K562 (cell line): Measurements from ENCODE around the gene CPPED1.

Source experiments
- CTCF ChIP-seq, 3 experiments: IDR thresholded peaks in 2 of 3; conservative IDR thresholded peaks in 1 of 3; 2 replicates each; pipeline ENCODE4 v1.5.1; 2011 to 2012; ENCODE audit warnings: low read length in 3 of 3, mild to moderate bottlenecking in 3 of 3, control low read depth in 2 of 3, improper control_type of control experiment in 1 of 3, inconsistent platforms in 1 of 3, low read depth in 1 of 3, mixed read lengths in 1 of 3, moderate library complexity in 1 of 3; ENCODE audit not compliant: insufficient read depth in 2 of 3
- EZH2 ChIP-seq: IDR thresholded peaks from 2 replicates; pipeline ENCODE4 v1.6.1; 2012; ENCODE audit warnings: low read depth, mild to moderate bottlenecking, inconsistent platforms, low read length, borderline replicate concordance
- HDAC6 ChIP-seq: IDR thresholded peaks from 2 replicates; pipeline ENCODE4 v1.6.1; 2012; ENCODE audit warnings: low read depth, mild to moderate bottlenecking, control low read depth, inconsistent platforms, low read length, moderate library complexity
- LEF1 ChIP-seq: fragments of 450-650 bp; IDR thresholded peaks from 2 replicates; pipeline ENCODE4 v1.6.1; 2016; ENCODE audit warnings: mild to moderate bottlenecking
- MAX ChIP-seq: sonication (generic); formaldehyde crosslinking; IDR thresholded peaks from 2 replicates; pipeline ENCODE4 v1.9.0; 2022; ENCODE audit warnings: mild to moderate bottlenecking, missing genetic modification reagents
- MCM3 ChIP-seq: fragments of 450-650 bp; IDR thresholded peaks from 2 replicates; pipeline ENCODE4 v1.6.1; 2016
- PHF20 ChIP-seq: fragments of 450-650 bp; IDR thresholded peaks from 2 replicates; pipeline ENCODE4 v1.6.1; 2018; ENCODE audit not compliant: partially characterized antibody
- RAD21 ChIP-seq, 2 experiments: fragments of 250-450 bp in 1 of 2; fragments of 450-650 bp in 1 of 2; sonication (Bioruptor Pico) in 1 of 2; formaldehyde crosslinking in 1 of 2; IDR thresholded peaks in 1 of 2; conservative IDR thresholded peaks in 1 of 2; 2 replicates each; pipeline versions ENCODE4 v1.4.0 to v1.8.0; 2020 to 2022; ENCODE audit warnings: mild to moderate bottlenecking in 2 of 2, moderate library complexity in 1 of 2
- SMC3 ChIP-seq: conservative IDR thresholded peaks from 2 replicates; pipeline ENCODE4 v1.6.1; 2011; ENCODE audit warnings: low read depth, low read length, improper control_type of control experiment; ENCODE audit not compliant: insufficient read depth
- SRSF3 ChIP-seq: fragments of 200-400 bp; formaldehyde crosslinking; IDR thresholded peaks from 2 replicates; pipeline ENCODE4 v1.6.1; 2016; ENCODE audit warnings: mild to moderate bottlenecking, low read length, moderate library complexity; ENCODE audit not compliant: insufficient read depth

- TF ChIP-seq PHF20 (no peak), MAX (CRISPR knock-in tag) (no peak), LEF1 (no peak), EZH2 (no peak), RAD21 (CRISPR knock-in tag; conservative IDR thresholded peaks at IDR 0.05 in 1 of 2, IDR thresholded peaks at IDR 0.05 in 1 of 2) (no peak), CTCF (IDR thresholded peaks at IDR 0.05 in 2 of 3, conservative IDR thresholded peaks at IDR 0.05 in 1 of 3; ENCODE audit: insufficient read depth in 2 of 3, low read depth in 1 of 3, low read length in 3 of 3) (no peak), SMC3 (no peak), MCM3 (no peak), SRSF3 (no peak), HDAC6 (no peak)
Measured at GRCh38 chr16:12749076-12749475, 54.6 kb downstream of the CPPED1 start.
